HL-60 (cell line): Measurements from ENCODE around the gene DNASE1L2.
"Not testable (repeated sequence)": the region's sequence is repeated elsewhere in the genome, so short reads cannot be mapped to it uniquely, and the experiment has no call there.

Experiments
- DNase-seq, 2 experiments: peaks; one replicate each; pipeline ENCODE4 v3.0.0-alpha.2; 2010 to 2020; ENCODE audit warnings: low read depth in 1 of 2, low spot score in 1 of 2
- H3K27ac ChIP-seq: fragments of 250-450 bp; sonication (Bioruptor Pico); replicated peaks from 2 replicates; pipeline ENCODE4 v1.5.1; 2020; ENCODE audit warnings: mild to moderate bottlenecking, moderate library complexity
- H3K27me3 ChIP-seq: fragments of 250-450 bp; sonication (Bioruptor Pico); 2 replicates; pipeline ENCODE4 v1.5.1; 2021; ENCODE audit warnings: mild to moderate bottlenecking, moderate library complexity; ENCODE audit not compliant: insufficient read depth, poor library complexity, severe bottlenecking
- H3K4me3 ChIP-seq: replicated peaks from 2 replicates; pipeline ENCODE4 v1.5.1; 2011; ENCODE audit warnings: mild to moderate bottlenecking, control low read depth, low read length; ENCODE audit not compliant: insufficient read depth
- CTCF ChIP-seq: IDR thresholded peaks from one replicate; pipeline ENCODE4 v1.5.1; 2011; ENCODE audit warnings: low read length, control low read depth, inconsistent platforms; ENCODE audit not compliant: insufficient read depth
- GABPA ChIP-seq: IDR thresholded peaks from 2 replicates; pipeline ENCODE4 v1.6.1; 2012; ENCODE audit warnings: low read depth
- POLR2AphosphoS5 ChIP-seq: IDR thresholded peaks from 2 replicates; pipeline ENCODE4 v1.6.1; 2012; ENCODE audit warnings: low read depth
- REST ChIP-seq: IDR thresholded peaks from 2 replicates; pipeline ENCODE4 v1.6.1; 2012; ENCODE audit warnings: low read depth; ENCODE audit not compliant: insufficient replicate concordance
- SPI1 ChIP-seq: IDR thresholded peaks from 2 replicates; pipeline ENCODE4 v1.6.1; 2012; ENCODE audit warnings: low read depth, mild to moderate bottlenecking, borderline replicate concordance

Gene DNASE1L2

GRCh38 chr16:2267505-2267912, 31.3 kb downstream of the DNASE1L2 start:
- TF ChIP-seq GABPA, result peak; percentile 67
- peak in 1 of 2 experiments; percentile 16 for DNase-seq
- Histone ChIP-seq H3K27ac (peak overlapping the region; percentile 97), H3K4me3 (peak overlapping the region; percentile 88)
- not testable (repeated sequence) for H3K27me3 ChIP-seq

- Histone ChIP-seq H3K4me3 (peak within 1 kb of the TSS; percentile 88), H3K27me3 (no peaks in the 10 kb centered on the region), H3K27ac (peak within 1 kb of the TSS; percentile 97)
- TF ChIP-seq POLR2AphosphoS5, result peak; percentile 100
- TF ChIP-seq CTCF, result no peak
- TF ChIP-seq SPI1, result peak; percentile 36; the same call in 1 of the 2 replicates
- peak; percentile 39; the same call in 1 of the 2 replicates for TF ChIP-seq GABPA
- TF ChIP-seq REST, result peak; percentile 78
- DNase-seq, result peak; percentile 94
These were observed 31.8 kb downstream of the DNASE1L2 start, which contains the start of gene RNPS1 for GRCh38 chr16:2267913-2268666. RNPS1 (minus strand) TSS chr16:2268126; CDS start chr16:2264643, 3,483 bp downstream.

GRCh38 chr16:2270070-2270462, 33.8 kb downstream of the DNASE1L2 start:
- no peak for DNase-seq
- Histone ChIP-seq H3K27me3 (no peaks in the 10 kb centered on the region), H3K27ac (no peak overlapping the region), H3K4me3 (no peak overlapping the region)
- TF ChIP-seq REST (no peak), SPI1 (no peak), POLR2AphosphoS5 (no peak), GABPA (no peak), CTCF (no peak)

GRCh38 chr16:2270588-2271470, 34.6 kb downstream of the DNASE1L2 start:
- DNase-seq, result no peak
- Histone ChIP-seq H3K4me3 (no peak overlapping the region), H3K27ac (no peak overlapping the region), H3K27me3 (no peaks in the 10 kb centered on the region)
- TF ChIP-seq REST, result no peak
- no peak for TF ChIP-seq SPI1
- TF ChIP-seq GABPA, result no peak
- TF ChIP-seq POLR2AphosphoS5, result no peak
- TF ChIP-seq CTCF, result no peak
